GM19397 (cell line): ENCODE data around the gene ACOT6.
"Not testable (repeated sequence)": the region's sequence is repeated elsewhere in the genome, so short reads cannot be mapped to it uniquely, and the experiment has no call there.

Experiments
- ATAC-seq: cut with Tn5 transposase; IDR thresholded peaks from one replicate; pipeline ENCODE4 v1.9.1; 2021; ENCODE audit warnings: mild to moderate bottlenecking, moderate library complexity; ENCODE audit not compliant: unreplicated experiment

Gene ACOT6

DNA sequence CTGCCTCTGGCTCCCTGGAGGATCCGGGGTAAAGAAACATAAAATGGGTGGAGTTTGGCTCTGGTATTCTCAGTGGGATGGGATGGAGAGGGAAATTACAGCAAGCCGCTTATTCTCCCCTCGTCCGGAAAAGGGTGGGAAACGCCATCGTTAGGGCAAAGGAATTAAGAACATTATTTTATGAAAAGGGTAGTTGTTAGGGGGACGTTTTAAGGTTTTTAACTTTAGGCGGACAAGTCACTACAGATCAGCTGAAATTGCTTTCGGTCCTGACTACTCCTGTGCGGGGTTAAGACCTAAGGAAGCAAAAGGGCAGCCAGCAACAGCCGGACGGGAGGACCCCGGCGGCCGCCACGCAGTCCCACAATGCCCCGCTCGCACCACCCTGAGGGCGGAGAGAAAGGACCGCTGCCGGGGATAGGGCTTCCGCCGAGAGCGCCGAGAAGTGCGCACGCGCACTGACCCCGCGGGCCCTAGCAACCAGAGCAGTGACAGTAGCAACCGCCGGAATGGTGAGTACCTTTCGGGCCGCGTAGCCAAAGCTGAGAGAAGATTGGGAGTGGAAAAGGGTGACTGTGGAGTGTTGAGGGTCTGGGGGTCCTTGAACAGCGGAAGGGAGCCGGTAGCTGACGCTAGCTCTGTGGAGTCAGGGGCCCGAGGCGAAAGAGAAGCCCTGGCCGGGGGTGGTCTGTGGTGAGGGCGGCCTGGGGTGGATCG, 32.4 kb downstream of the ACOT6 start, which contains the start of gene DNAL1:
Gene DNAL1 (plus strand): TSS at position 456 of the 717 bp plus-strand sequence. CDS start 54 bp downstream, at position 510.
- peak; percentile 99 for ATAC-seq

DNA sequence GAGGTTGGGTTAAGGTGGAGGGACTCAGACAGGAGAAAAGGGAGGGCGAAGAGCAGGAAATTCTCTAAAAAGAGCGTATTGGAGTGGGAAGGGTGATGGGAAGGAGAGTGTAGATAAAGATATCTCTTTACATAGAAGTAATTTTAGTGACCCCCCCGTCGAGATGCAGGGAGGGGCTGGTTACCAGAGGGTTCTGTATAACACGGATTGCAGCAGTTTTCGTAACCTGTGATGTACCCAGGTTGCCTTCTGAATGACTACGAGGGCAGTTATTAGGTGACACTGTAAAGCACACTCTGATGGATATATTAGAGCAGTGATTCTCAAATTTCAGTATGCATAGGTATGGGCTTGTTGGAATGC, 32.9 kb downstream of the ACOT6 start:
- no peak for ATAC-seq

DNA sequence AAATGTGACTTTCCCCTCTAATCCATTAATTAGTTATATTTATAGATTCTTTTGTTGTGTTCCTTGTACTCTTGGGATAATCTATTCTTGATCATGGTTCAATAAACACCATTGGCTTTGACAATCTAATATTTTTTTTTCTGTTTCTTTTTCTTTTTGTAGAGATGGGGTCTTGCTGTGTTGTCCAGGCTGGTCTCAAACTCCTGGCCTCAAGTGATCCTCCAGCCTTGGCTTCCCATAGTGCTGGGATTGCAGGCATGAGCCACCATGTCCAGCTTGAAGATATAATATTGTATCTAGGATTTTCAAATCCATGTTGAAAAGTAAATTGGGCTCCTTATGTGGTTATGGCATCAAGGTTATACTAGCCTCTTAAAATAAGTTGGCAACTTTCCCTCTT, 38.7 kb downstream of the ACOT6 start:
- ATAC-seq: no peak

DNA sequence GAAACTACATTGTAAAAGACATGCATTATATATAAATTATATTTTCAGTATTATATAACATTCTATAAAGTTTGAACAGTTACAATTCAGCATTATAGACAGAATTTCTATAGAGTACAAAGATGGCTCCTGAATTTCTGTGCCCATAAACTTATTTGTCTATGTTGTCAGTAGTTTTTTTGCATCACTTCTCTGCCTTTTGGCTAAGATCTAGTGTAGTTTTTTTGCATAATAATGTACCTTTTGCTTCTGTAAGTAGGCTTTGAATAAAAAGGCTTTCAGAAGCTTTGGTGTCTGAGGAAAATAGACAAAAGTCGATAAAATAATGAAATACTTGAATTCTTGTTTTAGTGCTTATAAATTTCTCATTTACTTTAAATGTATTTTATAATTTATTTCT, 43.5 kb downstream of the ACOT6 start:
- ATAC-seq: no peak

DNA sequence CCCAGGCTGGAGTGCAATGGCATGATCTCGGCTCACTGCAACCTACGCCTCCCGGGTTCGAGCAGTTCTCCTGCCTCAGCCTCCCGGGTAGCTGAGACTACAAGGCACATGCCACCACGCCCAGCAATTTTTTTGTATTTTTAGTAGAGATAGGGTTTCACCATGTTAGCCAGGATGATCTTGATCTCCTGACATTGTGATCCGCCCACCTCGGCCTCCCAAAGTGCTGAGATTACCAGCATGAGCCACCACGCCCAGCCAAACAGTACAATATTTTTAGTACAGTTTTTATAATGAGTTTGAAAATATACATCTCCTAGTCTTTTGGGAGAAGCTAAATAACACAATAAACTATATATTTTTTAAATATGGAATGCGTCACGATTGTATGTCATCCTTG, 46.9 kb downstream of the ACOT6 start:
- ATAC-seq: not testable (repeated sequence)

DNA sequence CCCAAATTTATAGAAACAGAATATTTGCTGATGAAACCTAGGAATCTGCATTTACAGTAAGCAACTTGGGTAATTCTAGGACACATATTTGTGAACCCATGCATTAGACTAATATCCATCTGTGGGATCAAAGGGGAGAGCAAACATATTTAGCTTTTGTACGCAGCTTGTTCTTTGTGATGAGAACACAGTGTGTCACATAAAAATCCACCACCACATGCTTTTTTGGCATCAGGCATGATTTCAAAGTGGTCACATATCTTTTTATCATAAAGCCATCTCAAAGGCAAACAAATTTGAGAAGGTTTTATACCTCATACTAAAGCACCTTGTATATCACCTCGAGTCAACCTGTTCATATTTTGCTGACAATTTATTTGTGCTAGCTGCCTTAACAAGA, 48.2 kb downstream of the ACOT6 start:
- ATAC-seq: no peak

DNA sequence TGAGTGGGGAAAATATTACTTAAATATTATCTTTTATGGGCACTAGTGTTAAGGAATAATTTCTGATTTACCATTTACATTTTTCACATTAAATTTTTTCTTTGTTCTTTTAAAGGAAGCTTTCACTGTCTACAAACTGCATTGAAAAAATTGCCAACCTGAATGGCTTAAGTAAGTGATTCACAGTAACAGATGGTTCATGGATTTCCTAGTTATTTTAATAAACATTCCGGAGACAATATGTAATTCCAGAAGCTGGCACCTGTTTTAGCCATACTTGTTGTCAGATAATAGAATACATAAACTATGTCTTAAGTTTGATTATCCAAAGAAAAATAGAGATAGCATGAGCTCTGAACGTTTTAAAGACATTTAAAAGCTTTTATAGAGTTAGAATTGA, 49.6 kb downstream of the ACOT6 start:
- no peak for ATAC-seq

DNA sequence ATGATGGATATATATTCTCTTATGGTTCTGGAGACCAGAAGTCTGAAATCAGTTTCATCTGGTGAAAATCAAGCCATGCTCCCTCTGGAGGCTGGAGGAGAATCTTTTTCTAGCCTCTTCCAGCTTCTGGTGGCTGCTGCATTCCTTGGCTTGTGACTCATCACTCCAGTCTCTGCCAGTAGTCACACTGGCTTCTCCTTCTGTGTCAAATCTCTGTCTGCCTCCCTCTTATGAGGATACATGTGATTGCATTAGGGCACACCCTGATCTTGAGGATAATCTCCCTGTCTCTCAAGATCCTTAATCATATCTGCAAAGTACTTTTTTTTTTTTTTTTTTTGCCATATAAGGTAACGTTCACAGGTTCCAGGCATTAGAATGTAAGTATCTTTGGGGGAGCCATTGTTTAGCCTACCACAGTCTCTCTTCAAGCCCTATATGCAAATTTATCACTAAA, 50.2 kb downstream of the ACOT6 start:
- ATAC-seq: no peak

DNA sequence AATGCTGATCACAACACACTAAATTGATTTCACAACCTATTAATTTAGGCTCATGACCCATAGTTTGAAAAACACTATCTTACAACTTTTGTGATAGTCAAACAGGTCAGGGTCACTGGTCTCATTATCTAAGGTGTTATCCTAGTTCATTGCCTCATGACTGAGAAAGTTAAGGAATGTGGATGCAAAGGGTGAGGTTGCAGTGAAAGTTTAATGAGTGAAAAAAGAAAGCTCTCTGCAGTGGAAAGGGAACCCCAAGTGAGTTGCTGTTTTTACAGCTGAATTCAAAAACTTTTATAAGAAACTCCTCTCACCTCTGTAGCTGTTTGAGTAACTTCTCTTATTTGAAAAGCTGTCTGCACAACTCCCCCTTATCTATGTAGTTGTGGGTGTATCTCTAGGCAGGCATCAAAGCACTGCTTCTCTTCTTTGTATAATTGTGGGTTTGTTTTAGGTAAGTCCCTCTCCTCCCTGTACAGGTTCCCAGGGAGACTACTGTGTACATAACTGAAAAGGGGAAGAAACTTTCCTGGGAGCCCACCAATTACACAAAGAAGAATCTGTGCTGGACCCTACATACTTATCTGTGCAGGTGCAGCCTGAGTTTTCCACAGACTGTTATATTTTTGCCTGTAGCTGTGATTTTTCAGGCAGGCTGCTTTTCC, 51.4 kb downstream of the ACOT6 start:
- no peak for ATAC-seq

DNA sequence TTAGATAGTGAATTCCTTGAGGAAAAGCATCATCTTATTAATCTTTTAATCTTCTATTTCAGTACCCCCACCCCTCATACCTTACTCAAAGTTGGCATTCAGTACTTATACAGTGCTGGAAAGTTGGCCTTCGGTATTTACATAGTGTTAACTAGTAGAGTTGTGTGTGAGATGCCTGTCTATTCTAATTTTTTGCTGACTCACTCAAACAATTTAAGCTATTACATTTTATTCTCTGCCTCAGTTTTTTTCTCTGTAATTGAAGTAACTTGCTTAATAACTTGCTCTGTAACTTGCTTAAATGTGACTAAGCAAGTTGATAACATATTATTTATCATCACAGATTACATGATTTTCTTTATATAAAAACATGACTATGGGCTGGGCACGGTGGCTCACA, 52.8 kb downstream of the ACOT6 start:
- no peak for ATAC-seq

DNA sequence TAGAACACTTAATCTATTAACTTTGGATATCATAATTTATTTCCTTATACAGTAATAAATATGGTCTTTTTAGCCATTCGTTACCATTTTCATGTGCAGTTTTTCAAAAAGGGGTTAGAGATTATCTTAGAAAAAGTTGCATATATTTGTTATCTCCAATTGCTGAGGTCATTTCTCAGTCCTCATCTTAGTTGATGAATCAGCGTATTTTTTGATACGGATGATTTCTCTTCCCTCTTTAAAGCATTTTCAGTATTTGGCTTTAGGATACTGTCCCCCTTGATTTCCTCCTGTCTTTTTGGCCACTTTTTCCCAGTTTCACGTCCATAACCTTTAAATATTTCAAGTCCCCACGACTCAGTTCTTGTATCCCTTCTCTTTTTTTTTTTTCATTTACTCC, 54.3 kb downstream of the ACOT6 start:
- ATAC-seq: no peak

DNA sequence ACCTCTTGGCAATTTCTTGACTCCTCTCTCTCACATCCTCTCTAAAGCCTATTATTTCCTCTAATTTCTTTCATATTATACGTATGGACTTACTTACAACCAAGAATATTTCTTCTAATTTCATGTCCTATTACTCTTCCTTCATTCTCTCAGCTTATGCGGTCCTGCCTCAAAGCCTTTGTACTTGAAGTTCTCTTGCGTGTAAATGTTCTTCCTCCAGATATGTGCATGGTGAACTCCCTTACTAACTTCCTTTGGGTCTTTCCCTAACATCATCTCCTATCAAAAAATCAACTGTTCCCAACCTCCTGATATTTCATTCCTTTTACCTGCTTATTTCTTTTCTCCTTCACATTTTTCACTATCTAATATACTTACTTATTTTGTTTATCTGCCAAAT, 55.5 kb downstream of the ACOT6 start:
- no peak for ATAC-seq
